GM12874 (cell line): ENCODE measurements around the gene GALNT12.

ENCODE experiments used
- TF ChIP-seq, protein P1 (sequence below): IDR thresholded peaks from 2 replicates; pipeline ENCODE4 v1.5.1; 2011; ENCODE audit warnings: low read depth, mild to moderate bottlenecking, control low read depth, low read length, moderate library complexity; ENCODE audit not compliant: insufficient read depth

The GALNT12 gene

DNA sequence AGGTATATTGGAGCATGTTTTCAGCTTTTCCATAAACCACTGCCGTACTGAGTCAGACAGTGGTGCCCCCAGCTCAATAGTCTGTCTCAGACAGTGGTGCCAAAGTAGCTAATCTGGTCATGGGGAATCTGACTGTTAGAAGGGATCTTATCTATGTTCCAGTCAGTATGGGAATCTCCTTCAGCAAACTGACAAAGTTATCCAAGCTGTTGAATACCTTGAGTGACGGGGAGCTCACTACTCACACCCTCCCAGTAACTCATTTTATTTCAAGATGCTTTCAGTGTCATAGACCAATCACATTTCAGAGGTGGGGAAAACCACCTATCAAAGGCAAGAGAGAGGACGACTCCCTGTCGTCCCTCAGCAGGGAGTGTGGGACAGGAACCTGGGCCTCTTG lies 29.9 kb upstream of the GALNT12 start:
- TF ChIP-seq, protein P1, sequence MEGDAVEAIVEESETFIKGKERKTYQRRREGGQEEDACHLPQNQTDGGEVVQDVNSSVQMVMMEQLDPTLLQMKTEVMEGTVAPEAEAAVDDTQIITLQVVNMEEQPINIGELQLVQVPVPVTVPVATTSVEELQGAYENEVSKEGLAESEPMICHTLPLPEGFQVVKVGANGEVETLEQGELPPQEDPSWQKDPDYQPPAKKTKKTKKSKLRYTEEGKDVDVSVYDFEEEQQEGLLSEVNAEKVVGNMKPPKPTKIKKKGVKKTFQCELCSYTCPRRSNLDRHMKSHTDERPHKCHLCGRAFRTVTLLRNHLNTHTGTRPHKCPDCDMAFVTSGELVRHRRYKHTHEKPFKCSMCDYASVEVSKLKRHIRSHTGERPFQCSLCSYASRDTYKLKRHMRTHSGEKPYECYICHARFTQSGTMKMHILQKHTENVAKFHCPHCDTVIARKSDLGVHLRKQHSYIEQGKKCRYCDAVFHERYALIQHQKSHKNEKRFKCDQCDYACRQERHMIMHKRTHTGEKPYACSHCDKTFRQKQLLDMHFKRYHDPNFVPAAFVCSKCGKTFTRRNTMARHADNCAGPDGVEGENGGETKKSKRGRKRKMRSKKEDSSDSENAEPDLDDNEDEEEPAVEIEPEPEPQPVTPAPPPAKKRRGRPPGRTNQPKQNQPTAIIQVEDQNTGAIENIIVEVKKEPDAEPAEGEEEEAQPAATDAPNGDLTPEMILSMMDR = no peak

DNA sequence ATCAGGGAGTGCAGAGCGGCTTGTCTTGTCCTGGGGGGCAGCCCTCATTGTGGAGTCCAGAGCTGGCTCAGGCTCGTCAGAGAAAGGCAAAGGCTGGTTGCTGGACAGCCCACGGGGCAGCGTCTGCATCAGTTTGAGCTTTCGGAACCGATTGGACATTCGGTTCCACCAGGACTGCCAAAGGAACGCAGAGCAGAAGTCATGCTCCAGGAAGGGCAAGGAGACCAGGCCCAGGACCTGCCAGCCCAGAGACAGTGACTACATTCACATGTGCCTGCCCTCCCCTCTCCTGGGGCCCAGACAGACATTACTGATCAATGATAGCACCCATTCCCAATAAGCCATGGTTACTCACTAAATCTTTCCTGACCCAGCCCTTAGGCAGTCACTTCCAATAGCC lies 29.2 kb upstream of the GALNT12 start:
- TF ChIP-seq, protein P1 = no peak

DNA sequence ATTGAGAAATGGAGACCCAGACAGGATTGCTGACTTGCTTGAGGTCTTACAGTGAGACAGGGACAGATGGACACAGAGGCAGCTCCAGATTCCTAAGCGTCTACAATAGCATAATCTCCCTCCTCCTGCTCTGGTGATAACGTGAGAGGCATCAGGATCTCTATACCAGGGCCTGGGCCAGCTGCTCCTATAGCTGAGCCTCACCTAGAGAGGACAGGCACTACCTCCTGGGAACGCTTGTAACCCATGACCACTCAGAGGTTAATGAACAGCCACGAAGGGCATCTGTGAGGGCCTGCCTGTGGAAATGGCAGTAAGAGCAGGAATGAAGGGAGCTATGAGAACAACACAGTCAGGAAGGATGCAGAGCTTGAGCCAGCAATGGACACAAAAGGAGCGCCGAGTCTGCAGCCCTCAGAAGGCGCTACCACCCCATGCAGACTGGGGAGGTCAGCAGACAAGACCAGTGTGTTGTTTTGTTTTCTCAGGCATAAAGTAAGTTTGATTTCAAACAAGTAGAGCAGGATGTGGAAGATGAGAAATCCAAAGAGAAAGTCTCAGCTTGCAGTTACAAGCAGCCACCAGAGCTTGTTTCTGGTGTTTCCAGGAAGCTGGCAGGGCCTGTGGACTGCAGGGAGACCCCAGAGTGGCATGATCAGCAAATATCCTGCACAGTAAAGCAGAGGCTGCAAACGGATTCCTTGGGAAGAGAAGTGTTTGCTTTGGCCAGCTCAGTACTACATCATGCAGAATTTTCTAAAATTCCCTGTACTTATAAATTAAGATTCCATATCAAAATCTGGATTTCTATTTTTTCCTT lies 28.5 kb upstream of the GALNT12 start:
- TF ChIP-seq, protein P1 = no peak

DNA sequence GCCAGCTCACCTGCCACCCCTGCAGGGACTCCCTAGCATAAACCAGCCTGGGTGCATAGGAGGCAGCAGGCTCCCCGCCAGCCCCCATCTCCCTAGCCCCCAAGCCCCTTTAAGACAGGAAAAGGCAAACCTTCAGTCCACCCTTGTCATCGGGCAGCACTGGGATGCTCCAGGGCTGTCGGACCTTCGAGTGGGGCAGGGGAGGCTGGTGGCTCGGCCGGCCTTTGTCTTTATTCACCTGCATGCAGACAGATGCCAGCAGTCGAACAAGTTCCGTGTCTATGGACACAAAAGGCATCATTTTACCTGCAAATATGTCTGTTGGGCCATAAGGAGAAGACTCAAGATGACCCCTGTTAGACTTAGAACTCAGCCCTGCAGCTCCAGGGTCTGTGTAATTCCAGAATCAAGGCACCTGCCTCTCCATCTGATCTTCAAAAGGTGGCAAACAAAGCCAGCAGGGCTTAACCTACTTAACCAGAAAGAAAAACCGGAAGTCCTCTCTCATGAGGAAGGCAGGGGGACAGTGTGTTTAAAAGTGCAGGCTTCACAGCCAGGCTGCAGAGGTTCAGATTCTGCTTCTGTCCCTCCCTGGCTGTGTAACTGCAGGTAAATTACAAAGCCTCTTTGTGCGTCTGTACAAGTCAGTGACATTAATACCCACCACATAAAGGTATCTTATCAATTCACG lies 27.3 kb upstream of the GALNT12 start:
- TF ChIP-seq, protein P1 = no peak

DNA sequence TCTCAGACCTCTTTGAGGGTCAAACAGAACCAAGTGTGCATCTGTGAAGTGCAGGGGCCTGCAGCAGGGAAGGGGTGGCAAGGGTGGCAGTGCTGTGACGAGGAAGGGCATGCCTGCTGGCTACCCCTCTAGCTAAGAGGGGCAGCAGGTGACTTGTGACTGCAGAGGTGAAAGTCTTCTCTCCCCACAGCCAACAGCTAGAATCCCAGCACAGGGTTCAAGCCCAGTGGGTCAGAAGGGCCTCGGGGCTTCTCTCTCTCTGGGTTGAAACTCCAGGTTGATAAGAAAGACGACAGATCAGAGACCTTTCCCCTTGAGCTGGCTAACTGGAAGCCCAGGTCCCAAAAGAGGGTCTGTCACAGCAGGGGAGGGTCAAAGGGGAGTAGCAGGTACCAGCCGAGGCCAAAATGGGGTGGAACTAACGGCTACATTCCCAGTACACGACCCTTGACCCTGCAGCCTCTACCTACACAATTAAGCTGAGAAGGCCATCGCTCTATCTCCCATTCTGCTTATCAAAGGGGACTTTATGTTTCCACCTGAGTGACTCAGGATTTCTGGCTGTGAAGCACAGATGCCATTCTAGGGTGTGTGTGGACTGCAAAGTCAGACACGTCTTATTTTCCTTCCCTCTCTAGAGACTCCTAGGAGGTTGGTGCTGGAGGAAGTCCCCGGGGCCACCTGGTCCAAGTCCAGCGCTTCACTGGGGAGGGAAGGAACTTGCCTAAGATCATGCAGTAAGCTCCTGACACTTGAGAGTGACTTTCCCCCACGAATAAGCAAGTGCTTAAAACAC lies 25.7 kb upstream of the GALNT12 start:
- TF ChIP-seq, protein P1 = no peak

DNA sequence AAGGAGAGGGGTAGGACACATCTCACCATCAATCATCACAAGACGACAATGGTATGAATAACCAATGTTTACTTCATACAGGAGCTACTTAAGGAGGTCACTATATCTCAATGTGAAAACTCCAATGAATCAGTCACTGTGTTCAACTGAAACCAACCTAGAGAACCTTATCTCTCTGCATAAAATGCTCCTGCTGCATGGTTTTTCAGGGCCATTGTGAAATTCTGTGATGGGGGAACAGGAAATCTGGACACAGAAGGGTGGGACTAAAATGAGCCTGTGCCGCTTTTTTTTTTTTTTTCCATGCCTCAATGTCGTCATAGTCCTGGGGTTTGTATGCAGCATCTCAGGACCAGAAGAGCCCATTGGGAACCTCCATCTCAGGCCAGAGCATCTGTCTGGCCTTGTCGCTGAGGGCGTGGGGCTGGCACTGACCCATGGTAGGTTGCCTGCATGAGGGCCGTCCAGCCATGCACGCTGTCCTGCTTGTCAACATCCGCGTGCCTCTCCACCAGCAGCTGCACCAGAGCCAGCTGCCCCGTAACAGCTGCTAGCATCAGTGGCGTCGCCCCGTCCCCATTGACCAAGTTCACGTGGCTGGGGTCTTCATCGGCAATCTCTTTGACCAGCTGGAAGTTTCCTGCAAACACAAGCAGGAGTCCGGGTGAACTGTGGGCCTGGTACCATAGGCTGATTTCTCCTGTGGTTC lies 23.8 kb upstream of the GALNT12 start:
- TF ChIP-seq, protein P1 = no peak
